GM12891 (cell line): Measurements from ENCODE around the gene ELMO1.

Experiments used
- DNase-seq: peaks from one replicate; pipeline ENCODE4 v3.0.0; 2011; ENCODE audit warnings: low spot score; ENCODE audit not compliant: insufficient read length
- FAIRE-seq: peaks from 2 replicates; lab custom pipeline; 2011; peaks lifted over from hg19 to GRCh38; lab: Jason Lieb, UNC
- PAX5 ChIP-seq: IDR thresholded peaks from 2 replicates; pipeline ENCODE4 v1.6.1; 2011; ENCODE audit warnings: low read length, moderate library complexity, mild to moderate bottlenecking; ENCODE audit not compliant: insufficient read depth, severe bottlenecking
- POLR2A ChIP-seq: IDR thresholded peaks from 2 replicates; pipeline ENCODE4 v1.6.1; 2011; ENCODE audit warnings: low read depth, low read length, control low read depth
- POLR2AphosphoS5 ChIP-seq: IDR thresholded peaks from 2 replicates; pipeline ENCODE4 v1.6.1; 2011; ENCODE audit warnings: low read depth, low read length, control low read depth
- POU2F2 ChIP-seq: IDR thresholded peaks from 2 replicates; pipeline ENCODE4 v1.6.1; 2011; ENCODE audit warnings: low read depth, mild to moderate bottlenecking, control low read depth, low read length, moderate library complexity
- SPI1 ChIP-seq: IDR thresholded peaks from 2 replicates; pipeline ENCODE4 v1.6.1; 2011; ENCODE audit warnings: low read depth, low read length, control low read depth
- TAF1 ChIP-seq: IDR thresholded peaks from 2 replicates; pipeline ENCODE4 v1.6.1; 2011; ENCODE audit warnings: low read depth, low read length, control low read depth

ELMO1 gene

DNA sequence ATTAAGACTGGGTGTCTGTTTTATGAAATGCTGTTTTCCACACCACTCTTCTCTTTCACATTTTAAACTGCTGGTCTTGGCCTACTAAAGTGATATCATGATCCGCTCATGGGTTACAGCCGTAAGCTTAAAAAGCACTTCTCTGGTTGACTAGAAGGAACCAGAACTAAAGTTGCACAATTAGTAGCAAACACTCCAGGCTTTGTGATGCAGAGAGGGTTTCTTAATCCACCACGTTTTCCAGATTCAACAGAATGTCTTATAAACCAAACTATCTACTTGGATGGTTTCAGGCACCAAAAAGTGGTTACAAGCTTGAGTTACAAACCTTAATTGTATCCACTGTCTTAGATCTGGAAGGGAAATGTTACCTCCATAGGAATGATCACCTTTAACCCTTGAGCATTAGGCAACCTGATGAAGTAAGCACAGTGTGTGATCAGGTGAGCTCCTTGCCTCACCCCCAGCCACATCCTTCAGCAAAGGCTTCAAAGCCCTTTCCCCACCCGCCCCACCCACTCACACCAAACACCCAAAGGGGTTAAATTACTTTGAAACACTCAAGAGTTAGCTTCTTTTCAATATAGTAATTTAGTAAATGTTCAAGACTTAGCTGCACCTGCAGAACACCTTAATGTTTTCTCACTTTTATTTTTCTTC is 3.5 kb downstream of the ELMO1 start:
- no peak for TF ChIP-seq POLR2A
- no peak for TF ChIP-seq SPI1
- TF ChIP-seq POLR2AphosphoS5 = no peak
- TF ChIP-seq TAF1 = no peak
- no peak for TF ChIP-seq PAX5
- no peak for TF ChIP-seq POU2F2
- DNase-seq = no peak
- FAIRE-seq = no peak

DNA sequence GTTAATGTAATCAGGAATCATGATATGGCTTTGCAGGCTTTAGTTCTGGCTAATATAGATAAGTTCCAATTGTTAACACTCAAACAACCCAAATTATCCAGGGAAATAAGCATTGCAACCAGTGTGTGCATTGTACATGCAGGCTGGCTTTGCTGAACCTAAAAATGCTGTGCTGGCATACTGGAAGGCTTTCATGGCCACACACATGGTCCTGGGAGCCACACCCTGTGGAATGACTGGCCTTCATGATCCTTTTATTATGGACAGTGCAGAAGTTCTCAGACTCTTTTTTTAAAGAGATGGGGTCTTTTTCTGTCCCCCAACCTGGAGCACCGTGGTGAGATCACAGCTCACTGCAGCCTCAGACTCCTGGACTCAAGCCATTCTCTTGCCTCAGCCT is 5.0 kb downstream of the ELMO1 start:
- no peak for FAIRE-seq
- TF ChIP-seq SPI1 (no peak), POU2F2 (no peak), POLR2A (no peak), PAX5 (no peak), POLR2AphosphoS5 (no peak), TAF1 (no peak)
- no peak for DNase-seq

DNA sequence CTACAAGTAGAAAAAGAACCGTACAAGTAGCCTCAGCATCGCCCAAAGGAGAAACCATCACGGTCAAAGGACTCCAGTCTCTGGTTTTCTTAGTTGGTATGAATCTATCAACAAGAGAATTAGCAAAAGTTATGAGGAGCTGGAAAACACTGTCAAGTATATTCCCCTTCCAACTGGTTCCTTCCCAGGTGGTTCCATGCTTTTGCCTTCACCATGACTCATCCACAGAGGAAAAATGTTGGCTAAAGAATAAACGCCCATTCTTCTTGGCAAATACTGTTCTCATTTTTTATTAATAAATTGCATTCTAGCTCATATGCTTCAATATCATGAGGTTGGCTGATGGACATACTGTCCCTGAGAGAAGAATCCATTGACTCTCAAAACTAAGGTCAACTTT is 6.4 kb downstream of the ELMO1 start:
- FAIRE-seq (no peak), DNase-seq (no peak)
- TF ChIP-seq PAX5 = no peak
- no peak for TF ChIP-seq POU2F2
- TF ChIP-seq POLR2AphosphoS5 = no peak
- TF ChIP-seq SPI1 = no peak

DNA sequence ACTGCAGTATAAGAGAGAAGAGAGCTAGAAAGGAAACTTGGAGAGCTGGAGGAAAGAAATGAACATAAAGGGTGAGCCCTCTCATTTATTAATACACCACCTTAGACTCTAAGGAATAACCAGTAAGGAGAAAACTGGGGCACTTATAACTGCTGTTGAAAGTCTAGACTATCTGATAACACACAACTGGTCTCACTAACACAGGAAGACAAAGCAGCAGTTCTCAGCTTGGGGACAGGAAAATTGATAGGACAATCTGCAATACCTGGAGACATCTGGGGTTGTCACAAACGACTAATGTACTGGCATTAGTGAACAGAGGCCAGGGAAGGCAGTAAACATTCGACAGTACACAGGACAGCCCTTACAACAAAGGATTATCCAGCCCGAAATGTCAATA is 6.8 kb downstream of the ELMO1 start:
- TF ChIP-seq PAX5 = no peak
- no peak for TF ChIP-seq POU2F2
- no peak for TF ChIP-seq POLR2A
- no peak for TF ChIP-seq POLR2AphosphoS5
- TF ChIP-seq TAF1 = no peak
- no peak for TF ChIP-seq SPI1
- DNase-seq (no peak), FAIRE-seq (no peak)

DNA sequence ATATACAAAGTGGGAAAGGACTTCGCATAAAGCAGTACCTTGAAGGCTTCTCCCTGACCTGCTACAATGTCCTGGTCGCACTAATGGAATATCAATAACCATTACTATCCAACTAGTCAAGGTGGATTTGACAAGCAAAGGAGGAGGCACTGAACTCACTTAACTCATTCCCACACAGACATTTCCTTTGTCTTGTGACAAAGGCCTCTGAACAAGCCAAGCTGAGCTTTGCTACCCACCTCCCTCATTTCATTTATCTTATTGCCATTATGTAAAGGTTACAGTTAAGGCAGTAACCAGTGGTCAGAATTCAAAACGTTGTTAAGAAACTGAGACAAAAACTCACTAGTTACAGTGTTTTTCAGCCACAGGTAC is 7.3 kb downstream of the ELMO1 start:
- no peak for FAIRE-seq
- DNase-seq = no peak
- TF ChIP-seq PAX5 (no peak), TAF1 (no peak), POU2F2 (no peak), POLR2A (no peak), POLR2AphosphoS5 (no peak), SPI1 (no peak)

DNA sequence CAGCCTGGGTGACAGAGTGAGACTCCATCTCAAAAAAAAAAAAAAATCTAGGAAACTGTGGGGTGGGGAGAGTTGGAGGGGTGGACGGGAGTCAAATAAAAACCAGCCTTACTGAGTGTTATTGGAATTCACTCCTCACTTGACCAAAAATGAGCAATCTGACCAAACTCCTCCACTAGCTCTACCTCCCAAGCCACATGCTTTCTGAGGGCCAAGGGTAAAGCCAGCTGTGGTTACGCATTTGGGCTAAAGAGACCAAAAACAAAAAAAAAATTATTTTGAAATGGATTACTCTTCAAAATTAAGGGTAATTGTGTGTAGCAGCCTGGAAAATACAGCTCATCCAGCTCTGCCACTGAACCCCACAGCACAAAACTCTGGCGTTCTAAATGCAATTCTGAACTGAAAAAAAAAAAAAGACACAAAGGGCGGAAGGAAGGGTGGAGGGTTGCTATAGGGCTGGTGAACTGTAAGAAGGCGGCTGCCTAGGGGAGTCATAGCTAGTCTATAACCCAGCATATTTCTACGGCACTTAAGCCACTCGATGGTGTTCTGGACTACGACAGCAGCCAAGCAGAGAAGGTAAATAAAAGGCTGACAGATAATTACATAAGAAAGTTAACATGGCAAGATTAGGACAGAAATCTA is 7.8 kb downstream of the ELMO1 start:
- DNase-seq = no peak
- TF ChIP-seq POU2F2 (no peak), POLR2A (no peak), SPI1 (no peak), POLR2AphosphoS5 (no peak), TAF1 (no peak), PAX5 (no peak)
- FAIRE-seq = no peak

DNA sequence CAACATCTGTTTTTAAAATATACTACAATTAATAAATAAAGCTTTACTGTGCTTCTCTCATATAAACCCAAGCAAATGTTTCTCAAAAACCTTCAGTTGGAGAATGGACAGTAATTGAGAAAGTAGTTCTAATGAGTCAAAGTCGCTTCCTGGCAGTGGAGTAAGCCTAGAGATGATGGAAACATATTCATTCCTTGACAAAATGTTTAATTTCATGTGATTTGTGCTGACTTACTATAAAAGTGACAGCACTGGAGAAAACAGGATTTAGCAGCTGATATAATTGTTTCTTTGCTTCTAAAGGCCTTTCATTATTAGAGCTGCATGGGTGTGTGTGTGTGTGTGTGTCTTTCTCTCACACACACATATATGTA is 9.0 kb downstream of the ELMO1 start:
- no peak for DNase-seq
- no peak for FAIRE-seq
- TF ChIP-seq POLR2A (no peak), TAF1 (no peak), POU2F2 (no peak), POLR2AphosphoS5 (no peak)

DNA sequence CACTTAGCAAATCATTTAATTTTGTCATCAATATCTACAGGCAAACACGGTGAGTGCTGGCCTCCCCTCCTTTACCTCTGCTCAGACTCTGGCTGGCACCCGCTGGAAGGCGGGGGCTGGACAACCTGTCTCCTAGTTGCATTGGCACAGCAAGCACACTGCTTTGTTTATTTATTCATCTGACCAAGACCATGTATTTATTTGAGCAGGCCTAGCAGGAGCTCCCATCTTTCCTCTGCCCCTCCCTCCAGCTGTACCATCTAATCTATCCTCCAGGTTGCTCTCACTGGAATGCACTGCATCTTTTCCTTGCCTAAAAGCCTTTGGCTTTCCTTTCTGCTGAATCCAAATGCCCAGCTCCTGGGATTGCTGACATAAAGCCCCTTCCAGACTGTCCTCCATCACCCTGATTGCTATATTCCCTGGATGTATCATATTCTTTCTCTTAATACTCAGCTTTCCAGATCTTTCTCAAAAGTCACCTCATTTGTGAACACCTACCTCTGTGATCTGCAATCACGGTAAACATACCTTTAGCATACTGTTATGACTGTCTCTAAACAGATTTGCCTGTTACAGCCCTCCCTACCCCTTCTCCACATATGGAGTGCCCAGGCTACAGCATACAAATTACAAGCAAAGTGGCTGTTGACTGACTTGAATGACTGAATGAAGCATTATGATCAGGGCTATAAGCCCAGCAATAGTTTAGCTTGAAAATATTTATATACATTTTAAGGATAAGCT is 9.6 kb downstream of the ELMO1 start:
- DNase-seq = no peak
- TF ChIP-seq SPI1 = no peak
- TF ChIP-seq TAF1 = no peak
- FAIRE-seq = no peak

DNA sequence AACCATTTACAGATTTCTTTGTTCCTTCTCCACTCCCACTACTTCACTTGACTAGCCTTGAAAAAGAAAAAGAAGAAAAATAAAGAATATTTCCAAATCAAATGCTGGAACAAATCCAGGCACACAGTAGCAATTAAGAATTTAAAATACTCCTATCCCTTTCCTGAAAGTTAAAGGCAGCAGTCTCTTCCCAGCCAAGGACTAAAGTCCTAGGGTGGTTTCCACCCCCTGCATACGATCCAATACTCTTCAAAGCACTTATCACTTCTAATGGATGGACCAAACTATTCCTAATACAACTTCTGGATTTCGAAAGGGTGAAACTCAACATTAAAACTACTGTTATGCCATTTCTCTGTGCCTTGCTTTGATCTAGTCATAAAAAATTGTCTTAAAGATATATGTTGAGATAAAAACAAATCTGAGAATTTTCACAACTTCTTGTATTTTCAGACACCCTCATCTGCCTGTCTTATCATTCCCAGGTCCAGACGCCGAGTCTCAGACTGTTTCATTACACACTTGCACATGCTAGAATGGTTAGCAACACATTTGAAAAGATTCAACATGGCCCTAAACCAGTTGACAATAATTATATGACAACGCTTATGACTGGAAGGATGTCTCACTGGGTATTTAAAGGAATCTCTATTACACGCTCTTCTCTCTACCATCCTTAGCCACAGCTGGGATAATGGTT is 13.4 kb downstream of the ELMO1 start:
- DNase-seq (no peak), FAIRE-seq (no peak)
- TF ChIP-seq POLR2AphosphoS5 = no peak
- TF ChIP-seq PAX5 = no peak
- TF ChIP-seq SPI1 = no peak
- no peak for TF ChIP-seq POLR2A
- TF ChIP-seq TAF1 = no peak
- no peak for TF ChIP-seq POU2F2
